AG04449 (cell line): ENCODE measurements around the gene CARD11.

ENCODE experiments used
- CTCF ChIA-PET: fragments of 350-600 bp; formaldehyde crosslinking; extraction: SDS; loops from one replicate; lab custom pipeline; 2021; ENCODE audit warnings: antibody characterized with exemption; lab: Yijun Ruan, JAX
- POLR2A ChIA-PET: fragments of 400-600, 350-600 bp; formaldehyde crosslinking; extraction: SDS; loops from one replicate; lab custom pipeline; 2020; ENCODE audit warnings: antibody characterized with exemption, inconsistent platforms; lab: Yijun Ruan, JAX
- DNase-seq: peaks from one replicate; pipeline ENCODE4 v3.0.0-alpha.2; 2010; ENCODE audit warnings: low read depth, low spot score
- H3K4me3 ChIP-seq: 2 replicates; pipeline ENCODE4 v1.5.1; 2011; ENCODE audit warnings: low read depth, mild to moderate bottlenecking, control low read depth, low read length
- CTCF ChIP-seq: IDR thresholded peaks from one replicate; pipeline ENCODE4 v1.5.1; 2011; ENCODE audit warnings: mild to moderate bottlenecking, moderate library complexity, low read length, control low read depth, inconsistent platforms; ENCODE audit not compliant: insufficient read depth; ENCODE audit errors: missing control alignments

Gene CARD11

GRCh38 chr7:2969398-2970306 lies 74.0 kb downstream of the CARD11 start:
- ChIA-PET CTCF (no interaction called here), POLR2A (no interaction called here)
- TF ChIP-seq CTCF = no peak
- no peak overlapping the region for H3K4me3 ChIP-seq
- no peak for DNase-seq

- DNase-seq = no peak
- no peak for TF ChIP-seq CTCF
- no peak overlapping the region for H3K4me3 ChIP-seq
- CTCF ChIA-PET = no interaction called here
- POLR2A ChIA-PET = no interaction called here
Measured at GRCh38 chr7:2968616-2969397, 74.9 kb downstream of the CARD11 start.

GRCh38 chr7:2968176-2968575 lies 75.5 kb downstream of the CARD11 start:
- H3K4me3 ChIP-seq = no peak overlapping the region
- ChIA-PET POLR2A (no interaction called here), CTCF (no interaction called here)
- no peak for DNase-seq
- no peak for TF ChIP-seq CTCF

- TF ChIP-seq CTCF = no peak
- POLR2A ChIA-PET = no interaction called here
- no peak for DNase-seq
Measured at GRCh38 chr7:2967705-2968104, 76.0 kb downstream of the CARD11 start.

GRCh38 chr7:2967253-2967652 lies 76.4 kb downstream of the CARD11 start:
- POLR2A ChIA-PET = no interaction called here
- no peak for TF ChIP-seq CTCF
- DNase-seq = no peak
- no peak overlapping the region for H3K4me3 ChIP-seq
- CTCF ChIA-PET = no interaction called here

More at GRCh38 chr7:2967705-2968104, 76.0 kb downstream of the CARD11 start:
- CTCF ChIA-PET = no interaction called here
- no peak overlapping the region for H3K4me3 ChIP-seq

- ChIA-PET POLR2A (no interaction called here), CTCF (no interaction called here)
- TF ChIP-seq CTCF = no peak
- H3K4me3 ChIP-seq = no peak overlapping the region
- no peak for DNase-seq
Measured at GRCh38 chr7:2966466-2967078, 77.1 kb downstream of the CARD11 start.
